IMR-90 (cell line): ENCODE data around the gene LARP1. TPM values are rescaled to one million over a fixed set of nuclear protein-coding genes. Genes with fewer than 3 reads are reported as not detected.

Experiments used
- ATAC-seq: fragments of 200-7000 bp; cut with Tn5 transposase; 2 replicates; pipeline ENCODE4 v1.9.1; 2020; ENCODE audit warnings: low read depth, mild to moderate bottlenecking, moderate library complexity
- BruUV-seq: library from RNA; stranded (reverse); fragments of 400-500 nt; replicated peaks from 2 replicates; lab custom pipeline; 2021; lab: Mats Ljungman, UMichigan
- CTCF ChIA-PET: fragments of 300-600 bp; formaldehyde crosslinking; extraction: SDS; loops from one replicate; lab custom pipeline; 2021; ENCODE audit warnings: antibody characterized with exemption; lab: Yijun Ruan, JAX
- POLR2A ChIA-PET: fragments of 300-600 bp; sonication (Branson Sonifier 250); formaldehyde crosslinking; loops from one replicate; lab custom pipeline; 2022; ENCODE audit warnings: antibody characterized with exemption; ENCODE audit not compliant: unreplicated experiment; lab: Charles Lee
- DNase-seq: peaks from one replicate; pipeline ENCODE4 v3.0.0; 2013
- H2AFZ ChIP-seq: replicated peaks from 2 replicates; pipeline ENCODE3; 2013; ENCODE audit warnings: low read length, mild to moderate bottlenecking; ENCODE audit not compliant: poor library complexity
- H2AK5ac ChIP-seq: 2 replicates; pipeline ENCODE4 v1.6.1; 2013; ENCODE audit warnings: low read depth, low read length, inconsistent platforms
- H2AK9ac ChIP-seq: replicated peaks from 2 replicates; pipeline ENCODE3; 2013; ENCODE audit warnings: mild to moderate bottlenecking, low read depth, low read length, moderate library complexity; ENCODE audit not compliant: poor library complexity
- H2BK120ac ChIP-seq: 2 replicates; pipeline ENCODE4 v1.6.1; 2013; ENCODE audit warnings: low read depth, low read length, inconsistent platforms
- H2BK15ac ChIP-seq: 3 replicates; pipeline ENCODE4 v1.6.1; 2013; ENCODE audit warnings: low read depth, low read length, inconsistent platforms
- H2BK20ac ChIP-seq: 2 replicates; pipeline ENCODE4 v1.6.1; 2013; ENCODE audit warnings: low read depth, mild to moderate bottlenecking, inconsistent platforms, low read length, moderate library complexity
- H2BK5ac ChIP-seq: 2 replicates; pipeline ENCODE4 v1.6.1; 2013; ENCODE audit warnings: mild to moderate bottlenecking, low read depth, low read length, inconsistent platforms; ENCODE audit not compliant: poor library complexity, severe bottlenecking
- H3K14ac ChIP-seq: replicated peaks from 2 replicates; pipeline ENCODE4 v1.6.1; 2013; ENCODE audit warnings: low read depth, low read length, inconsistent platforms
- H3K18ac ChIP-seq: 2 replicates; pipeline ENCODE4 v1.6.1; 2013; ENCODE audit warnings: low read depth, low read length, control low read depth
- H3K23ac ChIP-seq: 2 replicates; pipeline ENCODE4 v1.6.1; 2013; ENCODE audit warnings: low read depth, low read length, inconsistent platforms
- H3K27ac ChIP-seq: 2 replicates; pipeline ENCODE4 v1.5.1; 2013; ENCODE audit warnings: mild to moderate bottlenecking, control low read depth, low read length; ENCODE audit not compliant: insufficient read depth
- H3K27me3 ChIP-seq: 2 replicates; pipeline ENCODE4 v1.6.1; 2013; ENCODE audit warnings: low read length; ENCODE audit not compliant: control insufficient read depth, insufficient read depth
- H3K36me3 ChIP-seq: 2 replicates; pipeline ENCODE4 v1.6.1; 2013; ENCODE audit warnings: low read length, mixed read lengths; ENCODE audit not compliant: control insufficient read depth, insufficient read depth
- H3K4ac ChIP-seq: 2 replicates; pipeline ENCODE4 v1.6.1; 2013; ENCODE audit warnings: low read depth, low read length, inconsistent platforms
- H3K4me1 ChIP-seq: 2 replicates; pipeline ENCODE4 v1.6.1; 2013; ENCODE audit warnings: low read length, mixed read lengths; ENCODE audit not compliant: control insufficient read depth, insufficient read depth
- H3K4me2 ChIP-seq: 2 replicates; pipeline ENCODE4 v1.6.1; 2013; ENCODE audit warnings: low read depth, mild to moderate bottlenecking, control low read depth, low read length, moderate library complexity
- H3K4me3 ChIP-seq: 2 replicates; pipeline ENCODE4 v1.5.1; 2013; ENCODE audit warnings: low read depth, mild to moderate bottlenecking, control low read depth, low read length, moderate library complexity; ENCODE audit not compliant: insufficient read depth
- H3K56ac ChIP-seq: 2 replicates; pipeline ENCODE4 v1.6.1; 2013; ENCODE audit warnings: low read length, inconsistent platforms; ENCODE audit not compliant: insufficient read depth; ENCODE audit errors: extremely low read depth
- H3K79me1 ChIP-seq, 2 experiments: 2 replicates each; pipeline ENCODE4 v1.6.1; 2013; ENCODE audit warnings: low read length in 2 of 2, inconsistent platforms in 1 of 2, low read depth in 1 of 2
- H3K9ac ChIP-seq: 2 replicates; pipeline ENCODE4 v1.6.1; 2013; ENCODE audit warnings: low read depth, low read length, control low read depth
- H3K9me1 ChIP-seq: 2 replicates; pipeline ENCODE4 v1.6.1; 2013; ENCODE audit warnings: low read length, inconsistent platforms; ENCODE audit not compliant: insufficient read depth
- H3K9me3 ChIP-seq: 2 replicates; pipeline ENCODE4 v1.6.1; 2013; ENCODE audit warnings: low read length; ENCODE audit not compliant: control insufficient read depth, insufficient read depth
- H4K20me1 ChIP-seq: 2 replicates; pipeline ENCODE4 v1.6.1; 2013; ENCODE audit warnings: low read length, inconsistent platforms; ENCODE audit not compliant: insufficient read depth
- H4K5ac ChIP-seq: 2 replicates; pipeline ENCODE4 v1.6.1; 2013; ENCODE audit warnings: mild to moderate bottlenecking, low read depth, low read length, control low read depth
- H4K8ac ChIP-seq, 2 experiments: 2 replicates each; pipeline ENCODE4 v1.6.1; 2013; ENCODE audit warnings: low read depth in 2 of 2, low read length in 2 of 2, control low read depth in 1 of 2, inconsistent platforms in 1 of 2
- H4K91ac ChIP-seq: 2 replicates; pipeline ENCODE4 v1.6.1; 2013; ENCODE audit warnings: low read depth, low read length, inconsistent platforms; ENCODE audit not compliant: insufficient read depth
- BHLHE40 ChIP-seq: fragments of 150-350 bp; IDR thresholded peaks from 2 replicates; pipeline ENCODE4 v1.6.1; 2016; ENCODE audit warnings: mild to moderate bottlenecking, low read depth, low read length
- CEBPB ChIP-seq: IDR thresholded peaks from 2 replicates; pipeline ENCODE4 v1.6.1; 2012; ENCODE audit warnings: low read depth, low read length, improper control_type of control experiment
- CHD1 ChIP-seq: IDR thresholded peaks from 2 replicates; pipeline ENCODE4 v1.6.1; 2012; ENCODE audit warnings: low read depth, low read length, improper control_type of control experiment
- ELK1 ChIP-seq: fragments of 150-350 bp; IDR thresholded peaks from 2 replicates; pipeline ENCODE4 v1.6.1; 2016; ENCODE audit warnings: low read depth, mild to moderate bottlenecking, low read length, moderate library complexity, borderline replicate concordance
- FOS ChIP-seq: fragments of 150-350 bp; IDR thresholded peaks from 2 replicates; pipeline ENCODE4 v1.6.1; 2016; ENCODE audit warnings: low read depth, low read length
- MAFK ChIP-seq: IDR thresholded peaks from 2 replicates; pipeline ENCODE4 v1.6.1; 2012; ENCODE audit warnings: low read depth, low read length, improper control_type of control experiment
- MAZ ChIP-seq: IDR thresholded peaks from 2 replicates; pipeline ENCODE4 v1.6.1; 2012; ENCODE audit warnings: low read depth, mild to moderate bottlenecking, low read length, improper control_type of control experiment, moderate library complexity, borderline replicate concordance
- MXI1 ChIP-seq: IDR thresholded peaks from 2 replicates; pipeline ENCODE4 v1.6.1; 2012; ENCODE audit warnings: low read depth, mild to moderate bottlenecking, low read length, moderate library complexity, borderline replicate concordance
- NFE2L2 ChIP-seq: fragments of 150-350 bp; IDR thresholded peaks from 2 replicates; pipeline ENCODE4 v1.6.1; 2016; ENCODE audit warnings: low read depth, mild to moderate bottlenecking, low read length
- POLR2A ChIP-seq: IDR thresholded peaks from 2 replicates; pipeline ENCODE4 v1.6.1; 2012; ENCODE audit warnings: mild to moderate bottlenecking, low read depth, low read length
- RAD21 ChIP-seq: IDR thresholded peaks from 2 replicates; pipeline ENCODE4 v1.6.1; 2012; ENCODE audit warnings: low read length, improper control_type of control experiment
- SMC3 ChIP-seq: fragments of 150-350 bp; IDR thresholded peaks from 2 replicates; pipeline ENCODE4 v1.6.1; 2016; ENCODE audit warnings: low read depth, mild to moderate bottlenecking, antibody characterized with exemption, low read length, moderate library complexity
- USF2 ChIP-seq: fragments of 150-350 bp; IDR thresholded peaks from 2 replicates; pipeline ENCODE4 v1.6.1; 2017; ENCODE audit warnings: mild to moderate bottlenecking, antibody characterized with exemption, low read length, low read depth
- WGBS, 2 experiments: methylation state at CpG; one replicate each; pipeline versions ENCODE4 v1.1.5 to v1.1.7; 2013; ENCODE audit warnings: missing lambda C conversion rate in 2 of 2; ENCODE audit not compliant: insufficient read length in 1 of 2; ENCODE audit errors: extremely low coverage in 2 of 2; 5-methylcytosine and 5-hydroxymethylcytosine counted together
- dilution Hi-C: fragments of 300-500 bp; cut with HindIII; formaldehyde crosslinking; loops from one replicate; pipeline ENCODE4 v1.14.3; 2018; ENCODE audit warnings: low sequenced_read_pairs; ENCODE audit not compliant: unreplicated experiment
- in situ Hi-C: fragments of 300-500 bp; cut with MboI; formaldehyde crosslinking; loops from 3 replicates; pipeline ENCODE4 v1.14.3; 2019; ENCODE audit warnings: low sequenced_read_pairs, inconsistent platforms, mixed read lengths
- intact Hi-C: fragments of 100-400 bp; cut with micrococcal nuclease; formaldehyde crosslinking; loops from 2 replicates; pipeline ENCODE4 v1.10.0; 2022
- polyA plus RNA-seq, 3 experiments: library from polyadenylated mRNA; depleted of rRNA; stranded (reverse); fragments of >200 nt; gene quantifications; 2 replicates each; pipeline ENCODE4 v1.2.3, GENCODE V29; 2012; ENCODE audit warnings: low replicate concordance in 1 of 3
- total RNA-seq: library from RNA; depleted of rRNA; stranded (reverse); fragments of >200 nt; gene quantifications from 2 replicates; pipeline ENCODE4 v1.2.3, GENCODE V29; 2012

LARP1 gene
- total and polyA plus RNA-seq, 2 of the 4 experiments (the other 2 are of a cell fraction), result 47.3 to 77.4 TPM

- Histone ChIP-seq H3K4me3 (no peak overlapping the region), H2BK20ac (no peak overlapping the region), H2AK5ac (no peak overlapping the region), H2BK120ac (no peak overlapping the region), H2BK15ac (no peak overlapping the region), H3K27me3 (no peaks in the 10 kb centered on the region), H3K4me1 (peaks cover 16% of the 10 kb centered on the region), H2AFZ (peak overlapping the region; percentile 3), H3K9me3 (no peaks in the 10 kb centered on the region), H3K23ac (no peak overlapping the region), H3K4me2 (peak overlapping the region; percentile 48), H3K36me3 (no peaks in the 10 kb centered on the region), H4K20me1 (peaks cover 24% of the 10 kb centered on the region), H4K8ac (peak overlapping the region in 1 of 2 experiments; percentile 94; a peak in 3 of 4 replicates), H3K14ac (no peak overlapping the region), H2BK5ac (peak overlapping the region; percentile 83), H3K27ac (peak overlapping the region; percentile 46; the same call in 1 of the 2 replicates), H3K18ac (no peak overlapping the region), H3K79me1 (peaks cover 0 to 8% of the 10 kb centered on the region in 2 experiments; a peak in 2 of 4 replicates), H3K56ac (no peak overlapping the region), H3K9ac (no peak overlapping the region), H3K4ac (no peak overlapping the region), H2AK9ac (no peak overlapping the region), H4K91ac (no peak overlapping the region; the same call in 1 of the 2 replicates), H3K9me1 (peaks cover 14% of the 10 kb centered on the region; the same call in 1 of the 2 replicates), H4K5ac (no peak overlapping the region)
- no CpG with 5 or more reads among the region's 5 CpGs for WGBS, 2 experiments
- POLR2A ChIA-PET, result no interaction called here
- intact Hi-C loops, result loop anchor here (2.0 to 5.0 kb wide), 2 partner anchors 41 to 103 kb away; no protein-coding TSS in a partner anchor
- in situ Hi-C loops, result no loop called here
- no TSS peak for BruUV-seq
- CTCF ChIA-PET, result no interaction called here
- DNase-seq, result peak; percentile 97
- TF ChIP-seq MAFK (peak; percentile 49), FOS (no peak), POLR2A (peak; percentile 56; the same call in 1 of the 2 replicates), CHD1 (no peak), CEBPB (no peak), BHLHE40 (peak; percentile 86), MAZ (no peak; the same call in 1 of the 2 replicates), MXI1 (peak; percentile 66; the same call in 1 of the 2 replicates), RAD21 (no peak), SMC3 (peak; percentile 8; the same call in 1 of the 2 replicates), ELK1 (no peak), NFE2L2 (no peak), USF2 (peak; percentile 93)
- dilution Hi-C loops, result no loop called here
- peak; percentile 36 for ATAC-seq
These were observed 1.4 kb upstream of the LARP1 start for GRCh38 chr5:154753792-154754191.
